Panc1 (cell line): ENCODE data around the gene CSRNP2.

Experiments used
- TCF7L2 ChIP-seq: IDR thresholded peaks from 2 replicates; pipeline ENCODE4 v1.6.1; 2011; ENCODE audit warnings: mild to moderate bottlenecking, low read depth, low read length, inconsistent platforms
- TF ChIP-seq, protein P1 (sequence below): fragments of 450-650 bp; IDR thresholded peaks from 2 replicates; pipeline ENCODE4 v1.5.1; 2017; ENCODE audit warnings: mild to moderate bottlenecking

DNA sequence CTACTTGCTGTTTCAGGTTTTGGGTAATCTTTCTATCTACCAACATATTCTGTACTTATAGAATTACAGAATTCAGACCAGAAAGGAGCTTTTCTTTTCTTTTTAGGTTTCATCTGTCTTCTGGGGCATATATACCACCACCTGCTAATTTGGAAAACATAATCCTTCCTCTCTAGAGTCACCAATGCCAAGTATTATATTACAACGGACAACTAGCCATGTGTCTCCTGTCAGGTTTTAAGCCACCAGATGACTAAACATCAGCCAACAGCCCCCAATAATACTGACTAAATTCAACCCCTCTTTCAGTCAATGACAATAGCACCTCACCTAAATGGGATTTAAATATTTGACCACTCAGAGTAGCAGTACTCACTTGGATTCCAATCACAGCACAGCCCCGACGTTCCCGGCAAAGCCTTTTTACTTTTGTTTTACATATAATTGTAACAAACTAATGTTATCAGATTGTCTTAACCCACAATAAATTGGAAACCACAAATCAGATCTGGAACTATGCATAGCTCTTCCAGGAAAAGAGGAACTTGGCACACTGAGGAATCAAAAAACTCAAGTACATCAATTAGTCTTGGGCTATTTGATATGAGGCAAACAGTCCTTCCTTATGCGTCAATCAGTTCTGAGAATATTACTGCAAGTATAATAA, 70.7 kb downstream of the CSRNP2 start:
- TF ChIP-seq, protein P1, sequence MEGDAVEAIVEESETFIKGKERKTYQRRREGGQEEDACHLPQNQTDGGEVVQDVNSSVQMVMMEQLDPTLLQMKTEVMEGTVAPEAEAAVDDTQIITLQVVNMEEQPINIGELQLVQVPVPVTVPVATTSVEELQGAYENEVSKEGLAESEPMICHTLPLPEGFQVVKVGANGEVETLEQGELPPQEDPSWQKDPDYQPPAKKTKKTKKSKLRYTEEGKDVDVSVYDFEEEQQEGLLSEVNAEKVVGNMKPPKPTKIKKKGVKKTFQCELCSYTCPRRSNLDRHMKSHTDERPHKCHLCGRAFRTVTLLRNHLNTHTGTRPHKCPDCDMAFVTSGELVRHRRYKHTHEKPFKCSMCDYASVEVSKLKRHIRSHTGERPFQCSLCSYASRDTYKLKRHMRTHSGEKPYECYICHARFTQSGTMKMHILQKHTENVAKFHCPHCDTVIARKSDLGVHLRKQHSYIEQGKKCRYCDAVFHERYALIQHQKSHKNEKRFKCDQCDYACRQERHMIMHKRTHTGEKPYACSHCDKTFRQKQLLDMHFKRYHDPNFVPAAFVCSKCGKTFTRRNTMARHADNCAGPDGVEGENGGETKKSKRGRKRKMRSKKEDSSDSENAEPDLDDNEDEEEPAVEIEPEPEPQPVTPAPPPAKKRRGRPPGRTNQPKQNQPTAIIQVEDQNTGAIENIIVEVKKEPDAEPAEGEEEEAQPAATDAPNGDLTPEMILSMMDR = no peak
- TF ChIP-seq TCF7L2 = no peak
